EH (cell line): ENCODE measurements around the gene MINDY2.
"Not testable (repeated sequence)": the region's sequence is repeated elsewhere in the genome, so short reads cannot be mapped to it uniquely, and the experiment has no call there.

Source experiments
- DNase-seq: peaks from one replicate; pipeline ENCODE4 v3.0.0-alpha.2; 2015; ENCODE audit warnings: low read depth

The MINDY2 gene

GRCh38 chr15:58830556-58830955 is 59.5 kb downstream of the MINDY2 start:
- no peak for DNase-seq

GRCh38 chr15:58833681-58834426 is 62.8 kb downstream of the MINDY2 start:
- DNase-seq = not testable (repeated sequence)

- DNase-seq = peak; percentile 27
Observed at GRCh38 chr15:58839485-58839884, 68.4 kb downstream of the MINDY2 start.

- DNase-seq = peak; percentile 59
Observed at GRCh38 chr15:58840048-58840447, 68.9 kb downstream of the MINDY2 start.

GRCh38 chr15:58842713-58843396 is 71.8 kb downstream of the MINDY2 start:
- DNase-seq = no peak

GRCh38 chr15:58851205-58851604 is 80.1 kb downstream of the MINDY2 start:
- DNase-seq = not testable (repeated sequence)

- DNase-seq = peak; percentile 7
Observed at GRCh38 chr15:58852347-58852746, 81.2 kb downstream of the MINDY2 start.

- no peak for DNase-seq
Observed at GRCh38 chr15:58854593-58854992, 83.5 kb downstream of the MINDY2 start.

- peak; percentile 95 for DNase-seq
Observed at GRCh38 chr15:58856086-58856485, 85.0 kb downstream of the MINDY2 start.

- not testable (repeated sequence) for DNase-seq
Observed at GRCh38 chr15:58856621-58857020, 85.5 kb downstream of the MINDY2 start.

- DNase-seq = no peak
Observed at GRCh38 chr15:58862326-58862725, 91.2 kb downstream of the MINDY2 start.

GRCh38 chr15:58864602-58865424 is 93.7 kb downstream of the MINDY2 start:
- DNase-seq = peak; percentile 29

GRCh38 chr15:58865425-58865880 is 94.4 kb downstream of the MINDY2 start:
- peak; percentile 11 for DNase-seq

GRCh38 chr15:58867926-58868325 is 96.8 kb downstream of the MINDY2 start:
- no peak for DNase-seq

GRCh38 chr15:58870451-58870850 is 99.3 kb downstream of the MINDY2 start:
- peak; percentile 47 for DNase-seq

GRCh38 chr15:58873267-58873666 is 102.2 kb downstream of the MINDY2 start:
- peak; percentile 68 for DNase-seq

GRCh38 chr15:58875343-58875742 is 104.2 kb downstream of the MINDY2 start:
- DNase-seq = no peak

- no peak for DNase-seq
Observed at GRCh38 chr15:58876306-58877106, 105.4 kb downstream of the MINDY2 start.

- no peak for DNase-seq
Observed at GRCh38 chr15:58877999-58878825, 107.1 kb downstream of the MINDY2 start.

GRCh38 chr15:58880320-58880719 is 109.2 kb downstream of the MINDY2 start:
- DNase-seq = no peak

- no peak for DNase-seq
Observed at GRCh38 chr15:58882243-58882642, 111.1 kb downstream of the MINDY2 start.
